H1 (cell line): Measurements from ENCODE around the gene PPP1R3G. TPM values are rescaled to one million over a fixed set of nuclear protein-coding genes. Genes with fewer than 3 reads are reported as not detected.

Experiments
- CHD2 ChIP-seq: IDR thresholded peaks from 2 replicates; pipeline ENCODE4 v1.6.1; 2012; ENCODE audit warnings: low read length, improper control_type of control experiment
- HDAC2 ChIP-seq, 2 experiments: fragments of 300-600 bp in 1 of 2; sonication (generic) in 1 of 2; IDR thresholded peaks; 2 replicates each; pipeline ENCODE4 v1.6.1; 2011 to 2012; ENCODE audit warnings: low read depth in 2 of 2, low read length in 2 of 2, mild to moderate bottlenecking in 2 of 2, moderate library complexity in 2 of 2, borderline replicate concordance in 1 of 2, inconsistent platforms in 1 of 2
- KDM4A ChIP-seq: IDR thresholded peaks from one replicate; pipeline ENCODE4 v1.7.1; 2012; ENCODE audit warnings: low read depth, mild to moderate bottlenecking, moderate library complexity, low read length, inconsistent platforms; ENCODE audit not compliant: severe bottlenecking
- NRF1 ChIP-seq: IDR thresholded peaks from 2 replicates; pipeline ENCODE4 v1.6.1; 2011; ENCODE audit warnings: mild to moderate bottlenecking, low read depth, low read length, improper control_type of control experiment
- TCF12 ChIP-seq: IDR thresholded peaks from 2 replicates; pipeline ENCODE4 v1.6.1; 2011; ENCODE audit warnings: low read depth, mild to moderate bottlenecking, low read length
- YY1 ChIP-seq: IDR thresholded peaks from 2 replicates; pipeline ENCODE4 v1.6.1; 2011; ENCODE audit warnings: low read depth, mild to moderate bottlenecking, low read length
- polyA plus RNA-seq, 7 experiments: library from polyadenylated mRNA; depleted of rRNA in 3 of 7; stranded (reverse) in 5 of 7; unstranded in 2 of 7; fragments of >200 nt in 5 of 7; fragments of 200-250 nt in 2 of 7; gene quantifications; 1 replicate in 5 of 7; 2 replicates in 1 of 7; 4 replicates in 1 of 7; pipeline versions ENCODE4 v1.2.1 to v1.2.3, GENCODE V29; 2011 to 2013; ENCODE audit warnings: missing spikeins in 2 of 7, mixed read lengths in 2 of 7
- total RNA-seq: library from RNA; stranded (reverse); fragmentation: NEBNext Ultra II Directional; extraction: Animal tissue kit (Norgen Biotek cat#: 25700); gene quantifications from 2 replicates; pipeline ENCODE4 v1.2.1, GENCODE V29; 2021

The PPP1R3G gene
- total and polyA plus RNA-seq, 2 of the 8 experiments (the other 6 are each of a cell fraction or from before 2014, with no cell fraction given): 0.03 to 0.09 TPM

GRCh38 chr6:5058254-5058653, 26.9 kb upstream of the PPP1R3G start (continued):
- TF ChIP-seq CHD2: no peak
- TF ChIP-seq TCF12: no peak
- TF ChIP-seq KDM4A: no peak
- no peak for TF ChIP-seq HDAC2 (IDR thresholded peaks at IDR 0.05; ENCODE audit: borderline replicate concordance in 1 of 2, low read depth in 2 of 2, low read length in 2 of 2)
- no peak for TF ChIP-seq YY1
- no peak for TF ChIP-seq NRF1
